HepG2 (cell line): ENCODE data around the gene IQCE. TPM values are rescaled to one million over a fixed set of nuclear protein-coding genes. Genes with fewer than 3 reads are reported as not detected.

Source experiments
- ATF5 ChIP-seq: sonication (generic); formaldehyde crosslinking; IDR thresholded peaks from 2 replicates; pipeline ENCODE4 v1.4.0; 2020; ENCODE audit warnings: mild to moderate bottlenecking, low read depth, missing genetic modification reagents
- E2F5 ChIP-seq: sonication (generic); formaldehyde crosslinking; conservative IDR thresholded peaks from 2 replicates; pipeline ENCODE4 v1.4.0; 2020; ENCODE audit warnings: missing genetic modification reagents
- FOXJ3 ChIP-seq: sonication (generic); formaldehyde crosslinking; IDR thresholded peaks from 2 replicates; pipeline ENCODE4 v1.4.0; 2020; ENCODE audit warnings: missing genetic modification reagents, mild to moderate bottlenecking, borderline replicate concordance
- HDAC1 ChIP-seq: sonication (generic); formaldehyde crosslinking; IDR thresholded peaks from 2 replicates; pipeline ENCODE4 v1.5.1; 2020; ENCODE audit warnings: mild to moderate bottlenecking, missing genetic modification reagents
- JDP2 ChIP-seq: sonication (generic); formaldehyde crosslinking; IDR thresholded peaks from 2 replicates; pipeline ENCODE4 v1.8.1; 2022; ENCODE audit warnings: missing genetic modification reagents, borderline replicate concordance
- JUND ChIP-seq: sonication (generic); formaldehyde crosslinking; IDR thresholded peaks from 2 replicates; pipeline ENCODE4 v1.8.0; 2022; ENCODE audit warnings: mild to moderate bottlenecking, missing genetic modification reagents
- NFYC ChIP-seq: IDR thresholded peaks from 2 replicates; pipeline ENCODE4 v1.6.1; 2016; ENCODE audit warnings: missing genetic modification reagents, missing compliant biosample characterization
- PBX3 ChIP-seq: sonication (generic); formaldehyde crosslinking; IDR thresholded peaks from 2 replicates; pipeline ENCODE4 v1.8.1; 2023; ENCODE audit warnings: missing genetic modification reagents, inconsistent platforms, borderline replicate concordance
- RARA ChIP-seq: IDR thresholded peaks from 2 replicates; pipeline ENCODE4 v1.6.1; 2016; ENCODE audit warnings: missing genetic modification reagents, missing compliant biosample characterization
- RBFOX2 ChIP-seq: fragments of 200-400 bp; formaldehyde crosslinking; IDR thresholded peaks from 2 replicates; pipeline ENCODE4 v1.6.1; 2017; ENCODE audit warnings: low read depth, mild to moderate bottlenecking, low read length
- TOPORS ChIP-seq: sonication (generic); formaldehyde crosslinking; IDR thresholded peaks from 2 replicates; pipeline ENCODE4 v1.8.0; 2023; ENCODE audit warnings: mild to moderate bottlenecking, missing genetic modification reagents
- ZBTB21 ChIP-seq: sonication (generic); formaldehyde crosslinking; IDR thresholded peaks from 2 replicates; pipeline ENCODE4 v1.4.0; 2020; ENCODE audit warnings: missing genetic modification reagents
- ZFP41 ChIP-seq: sonication (generic); formaldehyde crosslinking; IDR thresholded peaks from 2 replicates; pipeline ENCODE4 v1.4.0; 2020; ENCODE audit warnings: mild to moderate bottlenecking, missing genetic modification reagents, borderline replicate concordance
- ZMAT5 ChIP-seq: sonication (generic); formaldehyde crosslinking; IDR thresholded peaks from 2 replicates; pipeline ENCODE4 v1.5.0; 2020; ENCODE audit warnings: mild to moderate bottlenecking, low read depth, missing genetic modification reagents, borderline replicate concordance
- ZNF263 ChIP-seq: sonication (generic); formaldehyde crosslinking; IDR thresholded peaks from 2 replicates; pipeline ENCODE4 v1.4.0; 2020; ENCODE audit warnings: missing genetic modification reagents
- ZNF343 ChIP-seq: sonication (generic); formaldehyde crosslinking; IDR thresholded peaks from 2 replicates; pipeline ENCODE4 v1.4.0; 2020; ENCODE audit warnings: mild to moderate bottlenecking, missing genetic modification reagents
- ZNF414 ChIP-seq: sonication (generic); formaldehyde crosslinking; IDR thresholded peaks from 2 replicates; pipeline ENCODE4 v1.5.0; 2020; ENCODE audit warnings: missing genetic modification reagents
- ZNF598 ChIP-seq: sonication (generic); formaldehyde crosslinking; IDR thresholded peaks from 2 replicates; pipeline ENCODE4 v1.5.1; 2020; ENCODE audit warnings: mild to moderate bottlenecking, missing genetic modification reagents, borderline replicate concordance
- ZNF605 ChIP-seq: sonication (generic); formaldehyde crosslinking; IDR thresholded peaks from 2 replicates; pipeline ENCODE4 v1.8.0; 2022; ENCODE audit warnings: mild to moderate bottlenecking, missing genetic modification reagents
- ZNF710 ChIP-seq: sonication (generic); formaldehyde crosslinking; IDR thresholded peaks from 2 replicates; pipeline ENCODE4 v1.5.0; 2020; ENCODE audit warnings: mild to moderate bottlenecking, missing genetic modification reagents, borderline replicate concordance
- ZNF75D ChIP-seq: sonication (generic); formaldehyde crosslinking; IDR thresholded peaks from 2 replicates; pipeline ENCODE4 v1.8.1; 2023; ENCODE audit warnings: missing genetic modification reagents, mild to moderate bottlenecking, borderline replicate concordance
- ZNF777 ChIP-seq: sonication (generic); formaldehyde crosslinking; IDR thresholded peaks from 2 replicates; pipeline ENCODE4 v1.4.0; 2020; ENCODE audit warnings: missing genetic modification reagents
- ZNF879 ChIP-seq: sonication (generic); formaldehyde crosslinking; IDR thresholded peaks from 2 replicates; pipeline ENCODE4 v1.8.1; 2023; ENCODE audit warnings: missing genetic modification reagents
- polyA plus RNA-seq, 8 experiments: library from polyadenylated mRNA; depleted of rRNA in 3 of 8; stranded (reverse) in 7 of 8; unstranded in 1 of 8; fragments of >200 nt; fragmentation: Illumina TruSeq in 4 of 8; extraction: Trizol in 4 of 8; gene quantifications; 2 replicates each; pipeline versions ENCODE4 v1.2.1 to v1.2.3, GENCODE V29; 2011 to 2016; ENCODE audit warnings: low read depth in 4 of 8, missing spikeins in 1 of 8, mixed read lengths in 1 of 8; ENCODE audit not compliant: insufficient read depth in 1 of 8
- total RNA-seq, 5 experiments: library from RNA; depleted of rRNA; stranded (reverse); fragments of >200 nt; fragmentation: Illumina TruSeq; extraction: Trizol; gene quantifications; 2 replicates each; pipeline ENCODE4 v1.2.3, GENCODE V29; 2016; ENCODE audit warnings: low read depth in 1 of 5

IQCE gene
- total and polyA plus RNA-seq, 2 of the 13 experiments (the other 11 are each of a cell fraction or from before 2014, with no cell fraction given) = 1.5 to 2.5 TPM

- TF ChIP-seq HDAC1 (CRISPR knock-in tag) (0 out of 2 replicates have a peak, but pooled peaks have one; percentile 42), RBFOX2 (peak; percentile 90), ZNF605 (peak; percentile 85), ZBTB21 (CRISPR knock-in tag) (no peak), JUND (CRISPR knock-in tag) (no peak), ZNF777 (CRISPR knock-in tag) (peak; percentile 70; the same call in 1 of the 2 replicates), PBX3 (no peak), ATF5 (no peak), NFYC (no peak), ZNF75D (CRISPR knock-in tag) (no peak), ZMAT5 (CRISPR knock-in tag) (no peak), ZFP41 (CRISPR knock-in tag) (peak; percentile 58; the same call in 1 of the 2 replicates), TOPORS (no peak), ZNF414 (peak; percentile 58; the same call in 1 of the 2 replicates), ZNF710 (CRISPR knock-in tag) (peak; percentile 35; the same call in 1 of the 2 replicates), E2F5 (CRISPR knock-in tag) (no peak; the same call in 1 of the 2 replicates), ZNF263 (peak; percentile 7; the same call in 1 of the 2 replicates), RARA (CRISPR knock-in tag) (0 out of 2 replicates have a peak, but pooled peaks have one; percentile 5), ZNF598 (CRISPR knock-in tag) (peak; percentile 43; the same call in 1 of the 2 replicates), JDP2 (no peak), FOXJ3 (CRISPR knock-in tag) (no peak), ZNF879 (CRISPR knock-in tag) (no peak), ZNF343 (CRISPR knock-in tag) (peak; percentile 85)
Observed at GRCh38 chr7:2555121-2556052, 3.4 kb upstream of the IQCE start, which contains the start of gene BRAT1 (continued).
